22Rv1 (cell line): Measurements from ENCODE around the gene TRIO.

Source experiments
- CTCF ChIP-seq: fragments of 450-650 bp; IDR thresholded peaks from 2 replicates; pipeline ENCODE4 v1.5.1; 2017; ENCODE audit warnings: mild to moderate bottlenecking
- ZFX ChIP-seq: fragments of 450-650 bp; IDR thresholded peaks from 2 replicates; pipeline ENCODE4 v1.6.1; 2017; ENCODE audit warnings: antibody characterized with exemption, borderline replicate concordance

GRCh38 chr5:14323466-14323865 lies 180.3 kb downstream of the TRIO start:
- TF ChIP-seq CTCF (no peak), ZFX (no peak)
